Esophagus squamous epithelium (tissue), 4 donors: ENCODE data around the gene TTC28.

Experiments
- POLR2A ChIP-seq, 4 donors: fragments of 450-650 bp; IDR thresholded peaks; one replicate each; pipeline ENCODE4 v1.6.1; 2017; ENCODE audit warnings: antibody characterized with exemption in 4 of 4, mild to moderate bottlenecking in 4 of 4, moderate library complexity in 3 of 4
- TF ChIP-seq, protein P1 (sequence below), 6 experiments: fragments of 450-650 bp in 4 of 6; fragments of 200-600 bp in 2 of 6; sonication (generic) in 2 of 6; IDR thresholded peaks; one replicate each; pipeline ENCODE4 v1.5.1; 2016 to 2019; ENCODE audit warnings: antibody characterized with exemption in 6 of 6, mild to moderate bottlenecking in 4 of 6, moderate library complexity in 4 of 6

DNA sequence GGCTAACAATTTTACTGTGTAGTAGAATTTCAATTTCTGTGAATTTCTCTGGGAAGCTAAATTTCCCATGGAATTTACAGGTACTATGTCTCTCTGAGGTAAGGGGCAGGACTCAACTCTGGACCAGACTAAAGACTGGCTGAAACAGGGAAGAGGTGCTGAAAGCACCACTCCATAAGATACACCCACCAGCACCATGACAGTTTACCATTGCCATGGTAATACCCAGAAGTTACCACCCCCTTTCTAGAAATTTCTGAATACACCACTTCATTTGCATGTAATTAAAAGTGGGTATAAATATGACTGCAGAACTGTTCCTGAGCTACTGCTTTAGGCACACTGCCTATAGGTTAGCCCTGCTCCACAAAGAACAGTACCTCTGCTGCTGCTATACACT, 274.1 kb downstream of the TTC28 start:
- no peak for TF ChIP-seq POLR2A (IDR thresholded peaks at IDR 0.05)
- TF ChIP-seq, protein P1, sequence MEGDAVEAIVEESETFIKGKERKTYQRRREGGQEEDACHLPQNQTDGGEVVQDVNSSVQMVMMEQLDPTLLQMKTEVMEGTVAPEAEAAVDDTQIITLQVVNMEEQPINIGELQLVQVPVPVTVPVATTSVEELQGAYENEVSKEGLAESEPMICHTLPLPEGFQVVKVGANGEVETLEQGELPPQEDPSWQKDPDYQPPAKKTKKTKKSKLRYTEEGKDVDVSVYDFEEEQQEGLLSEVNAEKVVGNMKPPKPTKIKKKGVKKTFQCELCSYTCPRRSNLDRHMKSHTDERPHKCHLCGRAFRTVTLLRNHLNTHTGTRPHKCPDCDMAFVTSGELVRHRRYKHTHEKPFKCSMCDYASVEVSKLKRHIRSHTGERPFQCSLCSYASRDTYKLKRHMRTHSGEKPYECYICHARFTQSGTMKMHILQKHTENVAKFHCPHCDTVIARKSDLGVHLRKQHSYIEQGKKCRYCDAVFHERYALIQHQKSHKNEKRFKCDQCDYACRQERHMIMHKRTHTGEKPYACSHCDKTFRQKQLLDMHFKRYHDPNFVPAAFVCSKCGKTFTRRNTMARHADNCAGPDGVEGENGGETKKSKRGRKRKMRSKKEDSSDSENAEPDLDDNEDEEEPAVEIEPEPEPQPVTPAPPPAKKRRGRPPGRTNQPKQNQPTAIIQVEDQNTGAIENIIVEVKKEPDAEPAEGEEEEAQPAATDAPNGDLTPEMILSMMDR (IDR thresholded peaks at IDR 0.05) = no peak
